ENCODE data around the gene ELF5.

The ELF5 gene

GRCh38 chr11:34530545-34531234, 17.1 kb upstream of the ELF5 start:
- Histone ChIP-seq H3K36me3 (no peaks in the 10 kb centered on the region), H3K4me3 (ENCODE audit: low read depth in 1 of 2, low read length in 1 of 2) (no peak overlapping the region), H3K27me3 (no peaks in the 10 kb centered on the region), H3K9me3 (no peaks in the 10 kb centered on the region), H3K27ac (no peak overlapping the region), H3K4me1 (ENCODE audit: control insufficient read depth in 1 of 2, insufficient read depth in 1 of 2, low read depth in 1 of 2, low read length in 1 of 2) (no peaks in the 10 kb centered on the region)
- TF ChIP-seq CTCF (IDR thresholded peaks at IDR 0.05) = no peak

GRCh38 chr11:34529643-34530042, 16.0 kb upstream of the ELF5 start:
- H3K36me3 ChIP-seq = no peaks in the 10 kb centered on the region
- no peaks in the 10 kb centered on the region for H3K9me3 ChIP-seq
- TF ChIP-seq CTCF (IDR thresholded peaks at IDR 0.05) = no peak
- no peaks in the 10 kb centered on the region for H3K27me3 ChIP-seq
- no peaks in the 10 kb centered on the region for H3K4me1 ChIP-seq (ENCODE audit: control insufficient read depth in 1 of 2, insufficient read depth in 1 of 2, low read depth in 1 of 2, low read length in 1 of 2)
- H3K4me3 ChIP-seq (ENCODE audit: low read depth in 1 of 2, low read length in 1 of 2) = no peak overlapping the region
- H3K27ac ChIP-seq = no peak overlapping the region

GRCh38 chr11:34528072-34528471, 14.5 kb upstream of the ELF5 start:
- Histone ChIP-seq H3K36me3 (no peaks in the 10 kb centered on the region), H3K27me3 (no peaks in the 10 kb centered on the region), H3K27ac (no peak overlapping the region), H3K4me1 (ENCODE audit: control insufficient read depth in 1 of 2, insufficient read depth in 1 of 2, low read depth in 1 of 2, low read length in 1 of 2) (no peaks in the 10 kb centered on the region), H3K4me3 (ENCODE audit: low read depth in 1 of 2, low read length in 1 of 2) (no peak overlapping the region), H3K9me3 (no peaks in the 10 kb centered on the region)
- TF ChIP-seq CTCF (IDR thresholded peaks at IDR 0.05) = no peak

GRCh38 chr11:34525888-34526657, 12.5 kb upstream of the ELF5 start:
- Histone ChIP-seq H3K27me3 (no peaks in the 10 kb centered on the region), H3K9me3 (no peaks in the 10 kb centered on the region), H3K36me3 (no peaks in the 10 kb centered on the region), H3K4me3 (ENCODE audit: low read depth in 1 of 2, low read length in 1 of 2) (no peak overlapping the region), H3K27ac (no peak overlapping the region), H3K4me1 (ENCODE audit: control insufficient read depth in 1 of 2, insufficient read depth in 1 of 2, low read depth in 1 of 2, low read length in 1 of 2) (no peaks in the 10 kb centered on the region)
- no peak for TF ChIP-seq CTCF (IDR thresholded peaks at IDR 0.05)

- Histone ChIP-seq H3K36me3 (no peaks in the 10 kb centered on the region), H3K4me1 (ENCODE audit: control insufficient read depth in 1 of 2, insufficient read depth in 1 of 2, low read depth in 1 of 2, low read length in 1 of 2) (no peaks in the 10 kb centered on the region), H3K27me3 (no peaks in the 10 kb centered on the region), H3K4me3 (ENCODE audit: low read depth in 1 of 2, low read length in 1 of 2) (no peak overlapping the region), H3K9me3 (no peaks in the 10 kb centered on the region), H3K27ac (no peak overlapping the region)
- no peak for TF ChIP-seq CTCF (IDR thresholded peaks at IDR 0.05)
Observed at GRCh38 chr11:34525098-34525497, 11.5 kb upstream of the ELF5 start.

Data from neutrophil (primary cell).